NCI-H2171 (cell line): Measurements from ENCODE around the gene TNFRSF4.
"Not testable (repeated sequence)": the region's sequence is repeated elsewhere in the genome, so short reads cannot be mapped to it uniquely, and the experiment has no call there.

Experiments
- DNase-seq: peaks from one replicate; lab custom pipeline; 2025; lab: John Stamatoyannopoulos, UW

The TNFRSF4 gene

GRCh38 chr1:1202831-1203560 lies 11.0 kb downstream of the TNFRSF4 start:
- peak; percentile 51 for DNase-seq

GRCh38 chr1:1200876-1201810 lies 12.8 kb downstream of the TNFRSF4 start:
- peak; percentile 46 for DNase-seq

- no peak for DNase-seq
These were observed 13.7 kb downstream of the TNFRSF4 start for GRCh38 chr1:1199961-1200875.

GRCh38 chr1:1199141-1199960 lies 14.6 kb downstream of the TNFRSF4 start:
- DNase-seq = no peak

GRCh38 chr1:1198423-1199140 lies 15.4 kb downstream of the TNFRSF4 start:
- DNase-seq = no peak

DNA sequence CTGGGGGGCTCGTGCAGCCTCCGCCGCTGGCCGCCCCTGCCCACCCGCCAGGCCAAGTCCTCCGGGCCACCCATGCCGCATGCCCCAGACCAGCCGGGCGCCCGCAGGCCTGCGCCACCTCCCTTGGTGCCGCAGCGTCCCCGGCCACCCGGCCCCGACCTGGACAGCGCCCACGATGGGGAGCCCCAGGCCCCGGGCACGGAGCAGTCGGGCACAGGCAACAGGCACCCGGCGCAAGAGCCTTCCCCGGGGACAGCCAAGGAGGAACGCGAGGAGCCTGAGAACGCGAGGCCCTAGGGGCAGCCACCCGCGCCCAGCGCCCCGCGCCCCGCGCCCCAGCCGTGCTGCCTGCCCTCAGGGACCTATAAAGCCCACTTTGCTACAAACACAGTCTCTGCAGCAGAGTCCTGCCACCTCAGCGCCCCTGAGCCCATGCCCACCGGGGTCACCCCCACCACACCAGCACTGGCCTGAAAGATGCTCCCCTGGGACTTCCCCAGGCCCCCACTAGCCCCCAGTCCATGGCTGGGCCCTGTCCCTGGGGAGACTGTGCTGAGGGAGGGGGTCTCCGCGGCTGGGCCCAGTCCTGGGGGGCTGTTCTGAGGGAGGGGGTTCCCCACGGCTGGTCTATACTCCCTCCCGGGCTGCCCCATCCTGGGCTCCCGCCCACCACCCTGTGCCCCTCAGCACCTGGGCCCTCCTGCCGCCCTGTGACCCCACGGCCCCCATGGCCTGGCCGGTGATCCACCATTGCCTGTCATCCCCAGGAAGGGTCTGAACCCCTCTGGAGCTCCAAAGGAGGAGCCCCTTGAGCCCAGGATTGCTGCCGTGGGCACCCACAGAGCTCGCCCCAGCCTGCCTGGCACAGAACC lies 16.2 kb downstream of the TNFRSF4 start:
- DNase-seq = no peak

DNA sequence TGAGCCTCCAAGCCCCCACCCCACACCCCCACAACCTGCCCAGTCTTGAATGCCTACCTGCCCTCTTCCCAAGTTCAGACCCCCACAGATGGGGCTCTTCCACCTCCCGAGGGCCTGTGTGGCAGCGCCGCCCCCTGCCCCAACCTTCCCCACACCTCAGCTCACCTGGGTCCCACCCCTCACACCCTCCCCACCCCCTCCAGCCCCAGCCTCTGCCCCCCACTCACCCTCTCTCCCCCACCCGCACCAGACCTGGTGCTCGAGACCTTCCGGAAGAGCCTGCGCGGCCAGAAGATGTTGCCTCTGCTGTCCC lies 16.8 kb downstream of the TNFRSF4 start:
- no peak for DNase-seq

DNA sequence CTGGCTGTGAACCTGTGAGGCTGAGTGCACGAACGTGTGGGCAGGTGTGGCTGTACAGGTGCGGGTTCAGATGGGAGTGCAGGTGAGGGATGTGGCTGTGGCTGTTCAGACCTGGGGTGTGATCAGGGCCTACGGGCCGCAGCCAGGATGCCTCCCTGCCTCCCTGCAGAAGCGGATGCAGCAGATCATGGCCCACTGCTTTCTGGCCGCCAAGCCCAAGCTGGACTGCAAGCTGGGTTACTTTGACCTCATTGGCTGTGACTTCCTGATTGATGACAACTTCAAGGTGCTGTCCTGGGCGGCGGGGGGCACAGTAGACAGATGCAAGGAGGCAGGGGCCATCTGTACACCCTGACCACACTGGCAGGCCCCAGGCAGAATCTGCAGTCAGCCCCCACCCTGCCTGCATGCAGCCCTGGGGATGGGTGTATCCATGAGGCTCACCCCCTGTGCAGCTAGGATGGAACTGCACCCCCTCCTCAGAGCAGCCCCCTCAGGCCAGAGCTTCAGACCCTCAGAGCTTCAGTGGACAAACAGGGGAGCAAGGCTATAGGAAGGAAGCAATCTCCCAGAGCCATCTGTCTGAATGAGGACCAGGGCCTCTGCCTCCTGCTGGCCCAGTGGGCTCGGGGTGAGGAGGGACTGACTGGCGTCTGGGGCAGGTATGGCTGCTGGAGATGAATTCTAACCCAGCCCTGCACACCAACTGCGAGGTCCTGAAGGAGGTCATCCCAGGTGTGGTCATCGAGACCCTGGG lies 17.3 kb downstream of the TNFRSF4 start:
- no peak for DNase-seq

- DNase-seq = not testable (repeated sequence)
These were observed 18.2 kb downstream of the TNFRSF4 start for GRCh38 chr1:1195726-1196125.

- no peak for DNase-seq
These were observed 19.2 kb downstream of the TNFRSF4 start for GRCh38 chr1:1194723-1195122.

DNA sequence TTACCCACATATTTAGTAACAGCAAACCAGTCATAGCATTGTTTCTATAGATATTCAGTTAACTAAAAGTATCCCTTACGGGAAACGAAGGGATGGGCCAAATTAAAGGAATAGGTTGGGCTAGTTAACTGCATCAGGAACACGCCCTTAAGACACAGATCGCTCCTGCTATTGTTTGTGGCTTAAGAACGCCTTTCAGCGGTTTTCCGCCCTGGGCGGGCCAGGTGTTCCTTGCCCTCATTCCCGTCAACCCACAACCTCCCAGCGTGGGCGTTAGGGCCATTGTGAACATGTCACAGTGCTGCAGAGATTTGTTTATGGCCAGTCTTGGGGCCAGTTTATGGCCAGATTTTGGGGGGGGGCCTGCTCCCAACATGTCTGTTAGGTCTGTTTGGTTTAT lies 22.2 kb downstream of the TNFRSF4 start:
- DNase-seq = no peak

DNA sequence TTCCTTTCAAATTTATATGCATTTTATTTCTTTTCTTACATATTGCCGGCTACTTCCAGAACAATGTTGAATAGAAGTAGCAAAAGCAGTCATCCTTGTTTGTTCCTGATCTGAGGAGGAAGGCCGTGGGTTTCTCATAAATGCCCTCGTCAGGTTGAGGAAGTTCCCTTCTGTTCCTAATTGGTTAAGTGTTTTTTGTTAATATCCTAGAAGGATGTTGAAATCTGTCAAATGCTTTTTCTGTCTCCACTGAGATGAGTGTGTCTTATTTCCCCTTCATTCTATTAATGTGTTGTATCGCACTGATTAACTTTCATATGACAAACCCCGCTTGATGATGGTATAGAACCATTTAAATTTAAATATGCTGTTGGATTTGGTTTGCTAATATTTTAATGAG lies 24.8 kb downstream of the TNFRSF4 start:
- DNase-seq = no peak

GRCh38 chr1:1187938-1188337 lies 26.0 kb downstream of the TNFRSF4 start:
- no peak for DNase-seq

DNA sequence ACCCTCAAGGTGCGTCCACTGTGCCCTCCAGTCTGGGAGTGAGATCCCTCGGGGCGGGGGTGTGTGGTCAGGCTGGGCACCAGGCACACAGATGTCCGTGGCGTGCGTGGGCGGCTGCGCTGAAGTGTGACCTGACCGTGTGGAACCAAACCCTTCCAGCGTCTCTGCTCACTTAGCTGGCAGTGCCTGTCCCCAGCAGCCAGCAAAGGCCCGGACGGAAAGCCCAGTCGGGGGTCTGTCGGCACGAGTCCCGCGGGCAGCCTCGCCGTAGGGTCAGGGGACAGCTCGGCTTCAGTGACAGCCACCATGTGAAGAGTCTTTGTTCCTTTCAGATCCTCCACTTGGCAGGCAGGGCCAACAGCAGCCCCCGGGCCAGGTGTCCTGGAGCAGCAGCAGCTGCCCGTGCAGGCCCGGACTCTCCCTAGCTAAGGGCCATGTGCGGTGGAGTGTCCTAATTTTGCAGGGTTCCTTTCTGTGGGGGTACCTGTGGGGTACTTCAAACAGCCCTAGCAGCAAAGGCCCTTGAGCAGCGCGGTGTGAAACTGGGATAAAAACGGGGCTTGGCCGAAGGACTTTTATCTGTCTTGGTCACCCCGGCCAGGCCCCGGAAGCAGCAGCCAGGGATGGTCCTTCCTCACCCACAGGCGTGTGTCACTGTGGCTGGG lies 28.7 kb downstream of the TNFRSF4 start:
- no peak for DNase-seq

DNA sequence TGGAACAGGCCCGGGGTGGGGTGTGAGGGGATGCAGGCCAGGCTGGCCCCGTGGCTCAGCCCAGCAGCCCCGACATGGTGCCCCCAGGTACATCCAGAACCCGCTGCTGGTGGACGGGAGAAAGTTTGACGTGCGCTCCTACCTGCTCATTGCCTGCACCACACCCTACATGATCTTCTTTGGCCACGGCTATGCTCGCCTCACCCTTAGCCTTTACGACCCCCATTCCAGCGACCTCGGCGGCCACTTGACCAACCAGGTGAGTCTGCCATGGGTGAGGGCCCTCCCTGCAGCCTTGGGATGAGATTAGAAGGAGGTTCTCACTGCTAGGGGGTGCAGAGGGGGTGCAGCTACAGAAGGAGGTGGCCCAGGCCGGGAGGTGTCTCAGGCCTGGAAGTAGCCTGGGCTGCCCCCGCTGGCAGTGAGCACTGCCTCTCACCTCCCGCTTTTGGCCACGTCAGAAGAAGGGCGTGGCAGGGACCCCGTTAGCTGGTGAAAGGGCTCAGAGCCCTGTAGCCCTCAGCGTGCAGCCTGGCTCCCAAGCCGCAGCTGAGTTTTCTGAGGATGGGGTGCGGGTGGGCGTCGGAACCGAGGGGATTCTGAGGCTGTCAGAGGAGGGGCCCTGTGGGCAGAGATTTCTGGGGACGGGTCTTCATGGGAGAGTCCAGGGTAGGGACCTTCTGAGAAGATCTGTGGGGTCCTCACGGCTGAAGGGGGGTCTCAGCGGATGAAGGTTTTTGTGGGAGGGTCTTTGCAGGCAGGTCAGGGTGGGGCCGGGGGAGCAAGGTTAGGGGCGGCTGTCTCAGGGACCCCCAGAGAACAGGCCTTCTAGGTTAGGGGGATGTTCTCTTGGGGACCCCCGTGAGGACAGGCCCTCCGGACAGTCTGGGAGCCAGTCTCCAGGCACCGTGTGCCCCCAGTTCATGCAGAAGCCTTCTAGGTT lies 29.8 kb downstream of the TNFRSF4 start:
- DNase-seq = no peak

DNA sequence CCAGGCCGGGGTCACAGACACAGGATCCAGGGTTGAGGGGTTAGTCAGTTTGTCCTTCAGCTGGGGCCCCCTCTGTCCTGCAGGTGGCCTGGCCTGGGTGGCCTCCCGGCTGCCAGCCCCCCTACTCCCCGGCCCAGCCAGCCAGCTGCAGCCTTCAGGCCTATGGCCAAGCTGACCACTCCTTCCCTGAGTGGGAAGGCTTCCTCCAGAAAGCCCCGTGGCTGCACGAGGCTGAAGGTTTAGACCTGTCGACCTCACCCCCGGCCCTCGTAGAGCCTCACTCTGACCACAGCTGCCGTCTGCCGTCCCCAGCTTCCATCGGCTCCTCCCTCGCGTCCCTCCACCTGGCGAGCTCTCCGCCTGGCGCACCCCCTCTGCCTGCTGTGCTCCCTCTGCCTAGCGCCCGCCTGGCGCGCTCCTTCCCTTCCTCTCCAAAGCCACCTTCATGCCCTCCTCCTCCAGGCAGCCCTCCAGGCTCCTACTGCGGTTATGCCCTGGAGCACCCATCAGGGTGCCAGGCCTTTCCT lies 30.7 kb downstream of the TNFRSF4 start:
- DNase-seq = no peak
